ENCODE measurements around the gene PRKCA. TPM values are rescaled to one million over a fixed set of nuclear protein-coding genes. Genes with fewer than 3 reads are reported as not detected.

Gene PRKCA
- total RNA-seq, 4 donors from 2014 or later, result 9.6 to 15.5 (median 11.1) TPM

- 0 to 1% methylated on average over 46 to 47 of the region's 91 CpGs for WGBS, 2 donors
- intact Hi-C loops (cut with DNase I; ENCODE audit: low total_unique reads), result no loop called here
- peak overlapping the region; percentile 73 for H3K4me3 ChIP-seq (ENCODE audit: low read depth, poor library complexity, severe bottlenecking)
- no peak for TF ChIP-seq POLR2A (IDR thresholded peaks at IDR 0.05)
- no peak for TF ChIP-seq CTCF (IDR thresholded peaks at IDR 0.05)
- peak in 1 of 2 donors; percentile 88 for DNase-seq (ENCODE audit: low spot score in 2 of 2)
Observed at GRCh38 chr17:66302761-66303626, 581 bp downstream of the PRKCA start.

- intact Hi-C loops (cut with DNase I; ENCODE audit: low total_unique reads), result no loop called here
- no peak for DNase-seq (ENCODE audit: low spot score in 2 of 2)
- no peak for TF ChIP-seq CTCF (IDR thresholded peaks at IDR 0.05)
- no peak for TF ChIP-seq POLR2A (IDR thresholded peaks at IDR 0.05)
- 75 to 80% methylated on average over 14 of the region's 14 CpGs for WGBS, 2 donors
- no peak overlapping the region for H3K4me3 ChIP-seq (ENCODE audit: low read depth, poor library complexity, severe bottlenecking)
Observed at GRCh38 chr17:66304304-66305174, 2.1 kb downstream of the PRKCA start.

- intact Hi-C loops (cut with DNase I; ENCODE audit: low total_unique reads), result no loop called here
- 81 to 86% methylated on average over 5 of the region's 5 CpGs for WGBS, 2 donors
- no peak overlapping the region for H3K4me3 ChIP-seq (ENCODE audit: low read depth, poor library complexity, severe bottlenecking)
- DNase-seq (ENCODE audit: low spot score in 2 of 2), result no peak
- TF ChIP-seq CTCF (IDR thresholded peaks at IDR 0.05), result no peak
- TF ChIP-seq POLR2A (IDR thresholded peaks at IDR 0.05), result no peak
Observed at GRCh38 chr17:66306446-66306845, 4.0 kb downstream of the PRKCA start.

- intact Hi-C loops (cut with DNase I; ENCODE audit: low total_unique reads), result no loop called here
- WGBS, 2 donors, result 87 to 90% methylated on average over 2 of the region's 2 CpGs
- TF ChIP-seq POLR2A (IDR thresholded peaks at IDR 0.05) (no peak), CTCF (IDR thresholded peaks at IDR 0.05) (no peak)
- H3K4me3 ChIP-seq (ENCODE audit: low read depth, poor library complexity, severe bottlenecking), result no peak overlapping the region
- no peak for DNase-seq (ENCODE audit: low spot score in 2 of 2)
Observed at GRCh38 chr17:66307257-66307656, 4.8 kb downstream of the PRKCA start.

- intact Hi-C loops (cut with DNase I; ENCODE audit: low total_unique reads), result no loop called here
- 71 to 89% methylated on average over 2 of the region's 2 CpGs for WGBS, 2 donors
- no peak for DNase-seq (ENCODE audit: low spot score in 2 of 2)
- TF ChIP-seq CTCF (IDR thresholded peaks at IDR 0.05), result no peak
- TF ChIP-seq POLR2A (IDR thresholded peaks at IDR 0.05), result no peak
- H3K4me3 ChIP-seq (ENCODE audit: low read depth, poor library complexity, severe bottlenecking), result no peak overlapping the region
Observed at GRCh38 chr17:66308856-66309255, 6.4 kb downstream of the PRKCA start.
